GM10847 (cell line): Measurements from ENCODE around the gene AKAP13.

ENCODE experiments used
- POLR2A ChIP-seq: IDR thresholded peaks from 2 replicates; pipeline ENCODE4 v1.6.1; 2011; ENCODE audit not compliant: insufficient read length; ENCODE audit errors: extremely low read depth

The AKAP13 gene

DNA sequence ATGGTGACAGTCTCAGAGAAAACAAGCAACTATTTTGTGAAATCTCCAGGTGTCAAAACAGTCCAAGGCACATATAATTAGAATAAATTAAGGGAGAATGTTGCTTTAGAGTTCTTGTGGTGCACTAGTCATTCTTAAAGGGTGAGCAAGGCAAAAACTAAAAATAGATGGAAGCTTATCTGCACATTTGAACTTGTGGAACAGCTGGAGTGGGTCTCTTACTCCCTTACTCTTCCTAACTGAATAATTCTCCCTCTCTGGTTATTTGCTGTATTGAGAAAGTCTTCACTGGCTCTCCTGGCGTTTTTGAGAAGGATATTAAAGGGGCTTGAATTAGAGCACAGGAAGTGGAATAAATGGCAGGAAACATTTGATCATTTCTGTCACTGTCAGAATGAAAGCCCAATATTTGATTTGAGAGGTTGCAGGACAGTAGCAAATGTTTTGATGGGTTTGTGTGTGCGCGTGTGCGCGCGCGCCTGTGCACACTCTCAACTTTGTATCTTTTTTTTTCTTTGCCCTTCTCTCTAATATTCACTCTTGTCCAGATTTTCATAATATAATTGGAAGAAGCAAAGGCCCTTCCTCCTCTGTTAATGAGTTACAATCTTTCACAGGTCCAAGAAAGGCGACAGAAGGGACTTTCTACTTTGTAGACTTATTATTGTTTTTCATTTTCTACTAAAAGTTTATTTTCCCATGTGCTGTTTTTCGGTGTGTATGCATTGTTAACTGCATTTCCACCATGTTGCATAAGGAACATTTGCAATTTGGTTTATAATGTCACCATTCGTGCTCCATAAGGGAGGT is 40.9 kb downstream of the AKAP13 start:
- TF ChIP-seq POLR2A: no peak

DNA sequence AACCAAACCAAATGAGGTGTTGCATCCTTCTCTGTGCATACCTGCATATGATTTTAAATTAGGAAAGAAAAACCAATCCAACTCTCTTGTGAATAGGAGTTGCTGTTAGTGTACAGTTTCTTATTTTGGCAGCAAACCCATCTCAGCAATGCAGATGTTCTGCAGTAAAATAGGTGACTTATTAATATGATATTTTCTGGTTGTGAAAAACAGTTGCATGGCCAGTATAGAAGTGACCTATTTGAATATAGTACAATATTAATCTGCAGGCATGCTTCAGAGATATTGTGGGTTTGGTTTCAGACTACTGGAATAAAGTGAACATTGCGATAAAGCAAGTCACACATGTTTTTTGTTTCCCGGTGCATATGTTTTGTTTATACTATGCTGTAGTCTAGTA is 42.2 kb downstream of the AKAP13 start:
- TF ChIP-seq POLR2A: no peak

- TF ChIP-seq POLR2A: no peak
Measured at GRCh38 chr15:85423256-85423655, 42.9 kb downstream of the AKAP13 start.

GRCh38 chr15:85424154-85424553 is 43.8 kb downstream of the AKAP13 start:
- no peak for TF ChIP-seq POLR2A

GRCh38 chr15:85426481-85426880 is 46.1 kb downstream of the AKAP13 start:
- no peak for TF ChIP-seq POLR2A

DNA sequence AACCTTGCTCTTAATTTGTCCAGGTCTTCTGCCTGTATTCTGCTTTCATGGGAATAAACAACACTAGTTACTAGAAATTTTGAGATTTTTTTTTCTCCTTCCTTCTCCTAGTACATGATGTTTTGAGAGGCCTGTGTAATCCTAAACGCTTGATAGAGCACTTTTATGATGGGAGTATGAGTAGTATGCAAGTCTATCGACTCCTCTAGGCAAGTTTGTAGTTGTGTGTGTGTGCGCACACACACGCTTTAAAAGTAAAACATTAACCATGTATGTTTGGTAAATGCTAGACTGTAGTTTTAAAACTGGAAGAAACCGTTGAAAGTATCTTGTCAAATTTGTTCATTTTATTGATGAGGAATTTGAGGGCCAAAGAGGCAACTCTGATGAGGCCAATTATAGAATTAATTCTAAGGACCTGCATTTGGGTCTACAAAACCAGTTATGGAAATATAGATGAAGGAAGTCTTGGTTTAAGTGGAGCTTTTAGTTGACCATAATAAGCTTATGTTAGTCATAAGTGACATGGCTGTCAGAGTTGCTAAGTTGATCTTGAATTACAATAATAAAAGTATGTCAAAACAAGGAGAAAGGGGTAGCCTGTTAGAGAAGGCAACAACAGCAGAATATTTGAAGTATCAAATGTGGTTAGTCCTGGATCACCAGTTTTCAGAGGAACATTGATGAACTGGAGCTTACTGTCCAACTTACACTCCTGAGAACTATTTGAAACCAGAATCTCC is 47.1 kb downstream of the AKAP13 start:
- TF ChIP-seq POLR2A: no peak

- TF ChIP-seq POLR2A: no peak
Measured at GRCh38 chr15:85429522-85429921, 49.1 kb downstream of the AKAP13 start.

DNA sequence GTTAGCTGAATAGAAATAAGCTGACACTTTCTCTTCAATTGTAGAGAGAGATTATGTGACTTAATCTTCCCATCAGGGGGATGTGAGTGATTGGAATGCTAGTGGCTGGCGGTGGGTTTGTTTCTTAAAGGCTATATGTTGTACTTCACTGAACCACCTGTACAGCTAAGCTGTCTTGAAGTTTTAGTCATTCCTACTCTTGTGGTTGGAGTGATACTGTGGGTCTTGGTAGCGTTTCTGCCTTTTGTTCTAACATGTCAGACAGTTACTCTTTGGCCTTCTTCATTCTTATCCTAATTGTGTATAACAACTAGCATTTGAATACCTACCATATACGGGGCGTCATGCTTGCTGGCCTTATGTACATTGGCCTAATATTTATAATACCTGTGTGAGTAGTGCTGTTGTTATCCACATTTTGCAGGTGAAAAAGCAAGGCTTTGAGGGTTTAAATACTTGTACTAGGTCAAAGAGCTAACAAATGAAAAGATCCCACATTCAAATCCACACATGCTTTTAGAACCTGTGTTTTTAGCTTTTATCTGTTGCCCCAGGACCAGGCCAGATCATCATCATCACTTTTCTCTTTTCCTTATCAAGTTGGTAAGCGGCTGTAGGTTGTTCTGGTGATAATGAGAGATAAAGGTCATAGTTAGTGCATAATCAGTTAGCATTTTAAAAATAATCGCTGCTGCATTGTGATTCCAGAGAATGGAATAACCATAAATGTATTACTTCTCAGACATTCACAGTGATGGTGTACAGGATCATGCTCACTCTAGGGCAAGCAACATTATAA is 50.2 kb downstream of the AKAP13 start:
- no peak for TF ChIP-seq POLR2A

DNA sequence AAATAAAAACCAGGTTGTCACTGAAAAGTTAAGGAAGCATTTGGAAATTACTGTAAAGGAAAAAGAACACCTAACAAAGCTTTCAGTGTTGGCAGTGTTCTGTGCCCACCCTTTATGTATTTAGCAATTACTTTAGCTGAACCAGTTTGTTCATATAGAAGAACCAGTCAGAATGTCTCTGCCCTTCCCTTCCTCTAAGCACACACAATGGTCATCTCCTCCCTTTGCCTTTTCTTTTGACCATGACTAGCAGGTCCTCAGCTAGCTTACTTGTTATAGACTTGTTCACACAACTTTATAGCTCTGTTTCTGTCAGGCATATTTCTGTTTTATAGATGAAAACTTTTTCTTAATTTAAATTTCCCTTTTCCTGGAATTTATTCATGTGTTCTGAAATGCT is 59.6 kb downstream of the AKAP13 start:
- TF ChIP-seq POLR2A: no peak

DNA sequence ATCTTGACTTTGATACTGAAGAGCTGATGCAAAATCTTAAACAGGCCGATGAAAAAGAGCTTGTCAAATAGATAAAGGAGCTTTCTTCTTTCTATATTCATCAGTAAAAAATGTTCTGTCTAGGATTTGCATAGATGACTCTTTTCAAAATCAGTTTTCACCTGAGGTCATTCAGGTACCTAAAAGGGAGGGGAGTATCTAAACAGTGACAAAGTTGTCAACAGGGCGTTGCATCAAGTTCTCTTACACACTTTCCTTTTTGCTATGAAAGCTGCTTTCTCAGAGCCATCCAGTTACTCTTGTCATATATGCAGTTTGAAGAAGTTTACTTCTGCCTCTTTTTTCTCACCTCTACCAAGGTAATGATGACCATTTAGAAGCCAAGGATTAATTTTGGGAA is 60.0 kb downstream of the AKAP13 start:
- TF ChIP-seq POLR2A: no peak

- no peak for TF ChIP-seq POLR2A
Measured at GRCh38 chr15:85443046-85443445, 62.6 kb downstream of the AKAP13 start.

DNA sequence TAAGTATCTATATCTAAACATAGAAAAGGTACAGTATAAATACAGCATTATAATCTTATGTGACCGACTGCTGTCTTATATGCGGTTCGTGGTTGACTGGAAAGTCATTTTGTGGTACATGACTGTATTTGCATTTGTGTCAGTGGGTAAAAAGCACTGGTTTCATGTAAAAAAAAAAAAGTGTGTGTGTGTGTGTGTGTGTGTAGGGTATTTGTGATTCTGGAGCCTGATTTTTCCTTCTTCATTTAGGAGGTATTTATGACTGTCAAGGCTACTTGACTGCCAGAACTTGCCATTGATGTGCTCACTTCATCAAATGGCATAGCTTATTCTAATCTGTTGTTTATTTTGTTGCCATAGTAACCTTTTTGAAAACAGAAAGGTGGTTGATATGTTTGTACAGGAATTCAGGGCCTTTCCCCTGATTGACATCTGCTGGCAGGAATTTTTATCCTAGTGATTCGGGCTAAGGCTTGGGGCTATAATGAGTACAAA is 63.2 kb downstream of the AKAP13 start:
- no peak for TF ChIP-seq POLR2A

- no peak for TF ChIP-seq POLR2A
Measured at GRCh38 chr15:85444122-85444745, 63.8 kb downstream of the AKAP13 start.

DNA sequence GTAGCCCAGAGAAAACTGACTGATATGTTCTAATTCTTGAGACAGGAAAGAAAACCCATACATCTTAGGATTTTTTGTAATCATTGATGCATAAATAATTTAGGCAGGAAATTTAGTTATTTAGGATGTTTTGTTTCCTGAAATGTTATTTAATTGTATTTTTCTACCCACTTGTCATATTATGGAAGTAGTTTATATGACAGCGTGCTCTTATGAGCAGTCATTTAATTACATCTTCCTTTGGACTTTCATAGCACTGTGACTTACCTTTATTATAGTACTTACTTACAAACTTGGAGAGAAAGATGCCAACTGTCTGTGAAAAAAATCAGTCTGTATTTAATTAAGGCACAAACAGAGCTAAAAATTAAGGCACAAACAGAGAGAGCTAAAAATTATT is 65.0 kb downstream of the AKAP13 start:
- TF ChIP-seq POLR2A: no peak

- no peak for TF ChIP-seq POLR2A
Measured at GRCh38 chr15:85451099-85451700, 70.8 kb downstream of the AKAP13 start.
